ENCODE data around the gene NES. TPM values are rescaled to one million over a fixed set of nuclear protein-coding genes. Genes with fewer than 3 reads are reported as not detected.

The NES gene
- 71.4 and 71.6 TPM in 2 replicates for polyA plus RNA-seq (2013)

DNA sequence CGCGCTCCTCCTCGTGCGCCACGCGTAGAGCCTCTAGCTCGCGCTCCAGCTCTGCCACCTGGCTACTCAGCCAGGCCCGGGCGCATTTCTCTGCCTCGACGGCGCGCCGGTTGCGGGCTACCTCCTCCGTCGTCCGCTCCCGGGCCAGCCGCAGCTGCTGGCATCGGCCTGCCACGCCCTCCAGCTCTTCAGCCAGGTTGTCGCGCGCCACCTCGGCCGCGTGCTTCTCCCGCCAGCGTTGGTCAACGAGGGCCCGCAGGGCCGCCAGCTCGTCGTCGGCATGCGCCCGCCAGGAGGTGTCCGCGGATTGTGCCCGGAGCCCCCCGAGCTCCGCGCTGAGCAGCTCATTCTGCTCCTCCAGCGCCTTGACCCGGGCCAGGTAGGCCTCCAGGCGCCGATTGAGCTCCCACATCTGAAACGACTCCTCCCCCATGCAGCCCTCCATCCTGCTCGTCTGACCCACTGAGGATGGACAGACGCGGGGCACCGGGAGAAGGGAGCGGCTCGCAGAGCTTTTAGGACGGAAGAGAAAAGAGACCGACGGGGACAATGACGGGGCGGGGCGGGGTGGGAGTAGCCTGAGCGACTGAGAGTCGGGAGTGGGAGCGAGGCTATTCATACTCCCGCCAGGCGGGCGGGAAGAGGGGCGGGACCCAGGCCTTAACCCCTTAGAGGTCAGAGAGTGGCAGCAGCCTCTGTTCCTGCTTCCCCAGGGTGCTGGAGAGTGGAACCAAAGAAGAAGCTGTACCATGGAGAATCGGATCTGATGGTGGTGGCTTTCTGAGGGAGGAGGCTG, at the start of gene NES:
Gene NES, minus strand, starts transcription at position 588 of the 796 bp plus-strand sequence. Its CDS starts 143 bp downstream, at position 445.
- Histone ChIP-seq H3K4me2 (ENCODE audit: low read length) (peak within 1 kb of the TSS; percentile 78), H3K9me3 (ENCODE audit: insufficient read depth, low read depth, low read length) (no peaks in the 10 kb centered on the region), H2BK5ac (ENCODE audit: low read depth, low read length, poor library complexity) (peak within 1 kb of the TSS; percentile 97), H3K9ac (ENCODE audit: low read length) (peak within 1 kb of the TSS; percentile 81), H3K18ac (ENCODE audit: low read length) (peak within 1 kb of the TSS; percentile 97), H3K27ac (ENCODE audit: low read depth, low read length) (peak within 1 kb of the TSS; percentile 65), H4K12ac (ENCODE audit: low read depth, low read length) (peak within 1 kb of the TSS; percentile 54), H2BK120ac (ENCODE audit: insufficient read depth, low read length, poor library complexity) (peak within 1 kb of the TSS; percentile 82), H3K27me3 (ENCODE audit: insufficient read depth, low read length) (no peaks in the 10 kb centered on the region), H2BK12ac (ENCODE audit: low read length) (peak within 1 kb of the TSS; percentile 79), H3K79me2 (ENCODE audit: control insufficient read depth, insufficient read depth, low read length, poor library complexity) (peaks cover 26% of the 10 kb centered on the region), H2AK5ac (ENCODE audit: low read length) (peak within 1 kb of the TSS; percentile 80), H2AFZ (ENCODE audit: insufficient read depth, low read length, poor library complexity) (peak within 1 kb of the TSS; percentile 69), H3K14ac (ENCODE audit: low read length) (peak within 1 kb of the TSS; percentile 86), H4K8ac (ENCODE audit: low read depth, low read length) (peak within 1 kb of the TSS; percentile 72), H3K36me3 (ENCODE audit: control insufficient read depth in 1 of 2, insufficient read depth in 2 of 2, low read length in 2 of 2) (peaks cover 29 to 31% of the 10 kb centered on the region in 2 experiments), H3K79me1 (ENCODE audit: low read length) (peaks cover 28% of the 10 kb centered on the region), H3K4ac (ENCODE audit: low read depth, low read length) (peak within 1 kb of the TSS; percentile 96), H3K4me3 (ENCODE audit: low read depth, low read length) (peak within 1 kb of the TSS; percentile 90), H4K91ac (ENCODE audit: low read depth, low read length) (peak within 1 kb of the TSS; percentile 91), H3K4me1 (ENCODE audit: control insufficient read depth in 1 of 2, insufficient read depth in 2 of 2, low read length in 2 of 2) (peaks cover 21 to 37% of the 10 kb centered on the region in 2 experiments), H3K23ac (ENCODE audit: low read length) (no peak within 1 kb of the TSS)
- no CpG with 5 or more reads among the region's 70 CpGs for WGBS (ENCODE audit: extremely low coverage, insufficient coverage, insufficient read length)
- peak; percentile 47 to 54 for DNase-seq

GRCh38 chr1:156726549-156727226, 49.5 kb upstream of the NES start:
- peaks cover 7% of the 10 kb centered on the region for H3K79me1 ChIP-seq (ENCODE audit: low read length)
- peaks cover 15 to 29% of the 10 kb centered on the region in 2 experiments for H3K36me3 ChIP-seq (ENCODE audit: control insufficient read depth in 1 of 2, insufficient read depth in 2 of 2, low read length in 2 of 2)
- H2BK5ac ChIP-seq (ENCODE audit: low read depth, low read length, poor library complexity), result no peak overlapping the region
- H2BK12ac ChIP-seq (ENCODE audit: low read length), result no peak overlapping the region
- H4K91ac ChIP-seq (ENCODE audit: low read depth, low read length), result no peak overlapping the region
- H3K9ac ChIP-seq (ENCODE audit: low read length), result no peak overlapping the region
- H2AK5ac ChIP-seq (ENCODE audit: low read length), result no peak overlapping the region
- H4K8ac ChIP-seq (ENCODE audit: low read depth, low read length), result no peak overlapping the region
- peaks cover 2% of the 10 kb centered on the region for H3K9me3 ChIP-seq (ENCODE audit: insufficient read depth, low read depth, low read length)
- H3K4ac ChIP-seq (ENCODE audit: low read depth, low read length), result no peak overlapping the region
- H2AFZ ChIP-seq (ENCODE audit: insufficient read depth, low read length, poor library complexity), result no peak overlapping the region
- H4K12ac ChIP-seq (ENCODE audit: low read depth, low read length), result no peak overlapping the region
- H3K4me1 ChIP-seq (ENCODE audit: control insufficient read depth in 1 of 2, insufficient read depth in 2 of 2, low read length in 2 of 2), result peaks cover 8 to 21% of the 10 kb centered on the region in 2 experiments
- H3K4me2 ChIP-seq (ENCODE audit: low read length), result peak overlapping the region; percentile 99
- peak overlapping the region; percentile 3 for H3K4me3 ChIP-seq (ENCODE audit: low read depth, low read length)
- no peak overlapping the region for H2BK120ac ChIP-seq (ENCODE audit: insufficient read depth, low read length, poor library complexity)
- peaks cover 6% of the 10 kb centered on the region for H3K79me2 ChIP-seq (ENCODE audit: control insufficient read depth, insufficient read depth, low read length, poor library complexity)
- peak; percentile 41 to 75 for DNase-seq
- no peaks in the 10 kb centered on the region for H3K27me3 ChIP-seq (ENCODE audit: insufficient read depth, low read length)
- H3K14ac ChIP-seq (ENCODE audit: low read length), result no peak overlapping the region
- no peak overlapping the region for H3K18ac ChIP-seq (ENCODE audit: low read length)
- no CpG with 5 or more reads among the region's 15 CpGs for WGBS (ENCODE audit: extremely low coverage, insufficient coverage, insufficient read length)
- no peak overlapping the region for H3K23ac ChIP-seq (ENCODE audit: low read length)
- no peak overlapping the region for H3K27ac ChIP-seq (ENCODE audit: low read depth, low read length)

GRCh38 chr1:156725683-156726280, 48.6 kb upstream of the NES start:
- Histone ChIP-seq H2BK12ac (ENCODE audit: low read length) (no peak overlapping the region), H3K23ac (ENCODE audit: low read length) (no peak overlapping the region), H3K36me3 (ENCODE audit: control insufficient read depth in 1 of 2, insufficient read depth in 2 of 2, low read length in 2 of 2) (peaks cover 20 to 35% of the 10 kb centered on the region in 2 experiments), H3K4me1 (ENCODE audit: control insufficient read depth in 1 of 2, insufficient read depth in 2 of 2, low read length in 2 of 2) (peaks cover 16 to 29% of the 10 kb centered on the region in 2 experiments), H3K4me2 (ENCODE audit: low read length) (peak overlapping the region; percentile 55), H3K4ac (ENCODE audit: low read depth, low read length) (no peak overlapping the region), H3K18ac (ENCODE audit: low read length) (no peak overlapping the region), H3K9me3 (ENCODE audit: insufficient read depth, low read depth, low read length) (peaks cover 2% of the 10 kb centered on the region), H3K79me1 (ENCODE audit: low read length) (peaks cover 9% of the 10 kb centered on the region), H2BK5ac (ENCODE audit: low read depth, low read length, poor library complexity) (no peak overlapping the region), H3K4me3 (ENCODE audit: low read depth, low read length) (no peak overlapping the region), H2AK5ac (ENCODE audit: low read length) (no peak overlapping the region), H3K79me2 (ENCODE audit: control insufficient read depth, insufficient read depth, low read length, poor library complexity) (peaks cover 6% of the 10 kb centered on the region), H4K12ac (ENCODE audit: low read depth, low read length) (no peak overlapping the region), H2BK120ac (ENCODE audit: insufficient read depth, low read length, poor library complexity) (no peak overlapping the region), H4K8ac (ENCODE audit: low read depth, low read length) (no peak overlapping the region), H3K14ac (ENCODE audit: low read length) (no peak overlapping the region), H3K27me3 (ENCODE audit: insufficient read depth, low read length) (no peaks in the 10 kb centered on the region), H3K9ac (ENCODE audit: low read length) (no peak overlapping the region), H2AFZ (ENCODE audit: insufficient read depth, low read length, poor library complexity) (no peak overlapping the region), H3K27ac (ENCODE audit: low read depth, low read length) (no peak overlapping the region), H4K91ac (ENCODE audit: low read depth, low read length) (no peak overlapping the region)
- DNase-seq, result peak; percentile 87 to 95
- no CpG with 5 or more reads among the region's 18 CpGs for WGBS (ENCODE audit: extremely low coverage, insufficient coverage, insufficient read length)

DNA sequence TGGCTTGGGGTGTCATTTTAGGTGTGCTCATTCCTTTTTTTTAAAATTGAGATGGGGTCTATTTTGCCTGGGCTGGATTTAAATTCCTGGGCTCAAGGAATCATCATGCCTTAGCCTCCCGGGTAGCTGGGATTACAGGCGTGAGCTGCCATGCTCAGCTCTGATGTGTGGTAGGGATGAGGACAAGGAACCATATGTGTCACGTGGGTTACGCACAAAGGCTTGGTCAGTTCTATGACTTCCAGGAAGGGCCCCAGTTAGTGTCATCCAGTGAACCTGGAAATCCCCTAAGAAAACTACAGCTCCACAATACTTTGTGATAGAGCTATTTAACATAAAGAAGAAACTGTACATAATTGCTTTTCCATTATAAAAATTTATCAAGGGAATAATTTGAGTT, 44.3 kb upstream of the NES start:
- no CpG with 5 or more reads among the region's 4 CpGs for WGBS (ENCODE audit: extremely low coverage, insufficient coverage, insufficient read length)
- no peak overlapping the region for H3K4ac ChIP-seq (ENCODE audit: low read depth, low read length)

More for the DNA sequence above, 44.3 kb upstream of the NES start:
- no peak overlapping the region for H3K9ac ChIP-seq (ENCODE audit: low read length)
- H3K27ac ChIP-seq (ENCODE audit: low read depth, low read length), result peak overlapping the region; percentile 61
- H3K18ac ChIP-seq (ENCODE audit: low read length), result peak overlapping the region; percentile 40
- H3K27me3 ChIP-seq (ENCODE audit: insufficient read depth, low read length), result no peaks in the 10 kb centered on the region
- peak overlapping the region; percentile 26 for H3K4me2 ChIP-seq (ENCODE audit: low read length)
- H3K36me3 ChIP-seq (ENCODE audit: control insufficient read depth in 1 of 2, insufficient read depth in 2 of 2, low read length in 2 of 2), result peaks cover 18 to 32% of the 10 kb centered on the region in 2 experiments
- no peak overlapping the region for H2AFZ ChIP-seq (ENCODE audit: insufficient read depth, low read length, poor library complexity)
- peaks cover 2% of the 10 kb centered on the region for H3K79me2 ChIP-seq (ENCODE audit: control insufficient read depth, insufficient read depth, low read length, poor library complexity)
- peaks cover 2% of the 10 kb centered on the region for H3K79me1 ChIP-seq (ENCODE audit: low read length)
- H4K8ac ChIP-seq (ENCODE audit: low read depth, low read length), result no peak overlapping the region
- peak overlapping the region; percentile 92 for H2BK12ac ChIP-seq (ENCODE audit: low read length)
- H4K91ac ChIP-seq (ENCODE audit: low read depth, low read length), result peak overlapping the region; percentile 64
- H2AK5ac ChIP-seq (ENCODE audit: low read length), result peak overlapping the region; percentile 72
- H4K12ac ChIP-seq (ENCODE audit: low read depth, low read length), result no peak overlapping the region
- no peaks in the 10 kb centered on the region for H3K9me3 ChIP-seq (ENCODE audit: insufficient read depth, low read depth, low read length)
- no peak overlapping the region for H3K23ac ChIP-seq (ENCODE audit: low read length)
- peak overlapping the region; percentile 62 for H3K14ac ChIP-seq (ENCODE audit: low read length)
- H2BK5ac ChIP-seq (ENCODE audit: low read depth, low read length, poor library complexity), result peak overlapping the region; percentile 33
- H3K4me3 ChIP-seq (ENCODE audit: low read depth, low read length), result no peak overlapping the region
- no peak for DNase-seq
- peaks cover 20 to 26% of the 10 kb centered on the region in 2 experiments for H3K4me1 ChIP-seq (ENCODE audit: control insufficient read depth in 1 of 2, insufficient read depth in 2 of 2, low read length in 2 of 2)
- peak overlapping the region; percentile 71 for H2BK120ac ChIP-seq (ENCODE audit: insufficient read depth, low read length, poor library complexity)
